Panc1 (cell line): ENCODE data around the gene PER2.

ENCODE experiments used
- CTCF ChIP-seq: fragments of 450-650 bp; IDR thresholded peaks from 2 replicates; pipeline ENCODE4 v1.5.1; 2017; ENCODE audit warnings: mild to moderate bottlenecking
- POLR2AphosphoS5 ChIP-seq: IDR thresholded peaks from 2 replicates; pipeline ENCODE4 v1.6.1; 2012; ENCODE audit warnings: mild to moderate bottlenecking, low read depth, low read length, moderate library complexity
- REST ChIP-seq, 2 experiments: IDR thresholded peaks; 2 replicates each; pipeline ENCODE4 v1.6.1; 2011 to 2012; ENCODE audit warnings: low read depth in 2 of 2, control low read depth in 1 of 2, low read length in 1 of 2, mild to moderate bottlenecking in 1 of 2, moderate library complexity in 1 of 2; ENCODE audit not compliant: insufficient read depth in 1 of 2

GRCh38 chr2:238252766-238253630, 35.4 kb downstream of the PER2 start:
- TF ChIP-seq POLR2AphosphoS5 (no peak), REST (IDR thresholded peaks at IDR 0.05; ENCODE audit: insufficient read depth in 1 of 2, low read depth in 2 of 2, low read length in 1 of 2) (no peak), CTCF (no peak)
